Measurements from ENCODE around the gene ALOX5. TPM values are rescaled to one million over a fixed set of nuclear protein-coding genes. Genes with fewer than 3 reads are reported as not detected.
"Not testable (repeated sequence)": the region's sequence is repeated elsewhere in the genome, so short reads cannot be mapped to it uniquely, and the experiment has no call there.

ALOX5 gene
- total RNA-seq, 4 donors from 2014 or later, result 13.5 to 27.2 (median 21.1) TPM

DNA sequence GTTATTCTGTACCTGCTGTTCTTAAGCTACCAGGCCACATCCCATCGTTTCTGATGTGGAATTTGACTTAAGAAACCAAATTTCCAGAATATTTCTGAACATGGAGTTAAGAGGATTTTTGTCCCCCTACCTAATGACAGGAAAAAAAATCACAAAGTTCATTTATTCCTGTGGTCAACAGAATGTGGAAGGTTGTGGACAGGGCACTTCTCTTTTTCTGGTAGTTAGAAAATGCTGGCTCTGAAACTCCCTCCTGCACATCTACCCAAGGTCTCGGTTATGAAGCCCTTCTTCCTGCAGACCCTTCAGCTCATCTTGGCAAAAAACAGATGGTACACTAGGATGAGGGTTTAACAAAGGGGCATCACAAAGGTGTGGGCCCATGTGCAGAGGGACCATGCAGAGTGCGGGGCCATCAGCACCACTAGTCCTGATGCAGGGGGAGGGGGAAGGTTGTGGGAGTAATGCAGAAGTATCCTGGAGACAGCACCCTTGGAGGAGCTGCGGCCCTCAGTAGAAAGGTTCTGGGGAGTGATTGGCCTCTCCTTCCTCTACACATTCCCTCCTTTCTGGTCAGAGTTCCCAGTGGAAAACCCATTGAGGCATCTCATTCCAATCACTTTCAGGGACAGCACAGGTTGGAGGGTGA is 9.8 kb downstream of the ALOX5 start:
- Histone ChIP-seq H3K27ac (no peak overlapping the region), H3K36me3 (no peaks in the 10 kb centered on the region), H3K9me3 (no peaks in the 10 kb centered on the region), H3K4me1 (no peaks in the 10 kb centered on the region), H3K27me3 (no peaks in the 10 kb centered on the region), H3K4me3 (no peak overlapping the region)
- TF ChIP-seq POLR2AphosphoS5 (IDR thresholded peaks at IDR 0.05) (no peak), POLR2A (IDR thresholded peaks at IDR 0.05) (no peak), EP300 (IDR thresholded peaks at IDR 0.05; ENCODE audit: low read depth) (no peak)
- intact Hi-C loops (cut with DNase I; ENCODE audit: low total_unique reads), result no loop called here
- in situ Hi-C loops (cut with MboI; ENCODE audit: low pct_ligation_motif_present in 1 of 4, low pct_unique_long_range_greater_than_20kb in 1 of 4, low sequenced_read_pairs in 3 of 4), result no loop called here
- WGBS, 2 donors (ENCODE audit: low coverage in 1 of 2), result 82% methylated on average over 2 to 4 of the region's 4 CpGs
- DNase-seq, result no peak

- no peak overlapping the region for H3K4me3 ChIP-seq
- H3K36me3 ChIP-seq, result no peaks in the 10 kb centered on the region
- no peak for DNase-seq
- no peaks in the 10 kb centered on the region for H3K27me3 ChIP-seq
- no peaks in the 10 kb centered on the region for H3K4me1 ChIP-seq
- in situ Hi-C loops (cut with MboI; ENCODE audit: low pct_ligation_motif_present in 1 of 4, low pct_unique_long_range_greater_than_20kb in 1 of 4, low sequenced_read_pairs in 3 of 4) (no loop called here), intact Hi-C loops (cut with DNase I; ENCODE audit: low total_unique reads) (no loop called here)
- no peaks in the 10 kb centered on the region for H3K9me3 ChIP-seq
- H3K27ac ChIP-seq, result no peak overlapping the region
- TF ChIP-seq POLR2A (IDR thresholded peaks at IDR 0.05) (no peak), EP300 (IDR thresholded peaks at IDR 0.05; ENCODE audit: low read depth) (no peak)
- 63 to 82% methylated on average over 1 to 5 of the region's 5 CpGs for WGBS, 2 donors (ENCODE audit: low coverage in 1 of 2)
Measured at GRCh38 chr10:45386657-45387056, 12.6 kb downstream of the ALOX5 start.

- DNase-seq, result no peak
- no peak for TF ChIP-seq CTCF (IDR thresholded peaks at IDR 0.05)
- no peak for TF ChIP-seq EP300 (IDR thresholded peaks at IDR 0.05; ENCODE audit: low read depth)
- TF ChIP-seq POLR2A (IDR thresholded peaks at IDR 0.05), result no peak
- no peak for TF ChIP-seq POLR2AphosphoS5 (IDR thresholded peaks at IDR 0.05)
- intact Hi-C loops (cut with DNase I; ENCODE audit: low total_unique reads), result no loop called here
- no peak overlapping the region for H3K4me3 ChIP-seq
- in situ Hi-C loops (cut with MboI; ENCODE audit: low pct_ligation_motif_present in 1 of 4, low pct_unique_long_range_greater_than_20kb in 1 of 4, low sequenced_read_pairs in 3 of 4), result no loop called here
- no peaks in the 10 kb centered on the region for H3K27me3 ChIP-seq
- H3K36me3 ChIP-seq, result no peaks in the 10 kb centered on the region
- H3K4me1 ChIP-seq, result no peaks in the 10 kb centered on the region
- H3K9me3 ChIP-seq, result no peaks in the 10 kb centered on the region
- H3K27ac ChIP-seq, result no peak overlapping the region
- WGBS, 2 donors (ENCODE audit: low coverage in 1 of 2), result 75 to 91% methylated on average over 3 to 8 of the region's 8 CpGs
Measured at GRCh38 chr10:45387096-45387893, 13.3 kb downstream of the ALOX5 start.

GRCh38 chr10:45389671-45390070 is 15.7 kb downstream of the ALOX5 start:
- H3K4me3 ChIP-seq; H3K27ac ChIP-seq; DNase-seq; H3K27me3 ChIP-seq; in situ Hi-C loops (cut with MboI; ENCODE audit: low pct_ligation_motif_present in 1 of 4, low pct_unique_long_range_greater_than_20kb in 1 of 4, low sequenced_read_pairs in 3 of 4); H3K4me1 ChIP-seq; H3K36me3 ChIP-seq; H3K9me3 ChIP-seq; intact Hi-C loops (cut with DNase I; ENCODE audit: low total_unique reads): not testable (repeated sequence)
- 95 to 100% methylated on average over 2 of the region's 2 CpGs for WGBS, 2 donors (ENCODE audit: low coverage in 1 of 2)

- H3K27me3 ChIP-seq; H3K27ac ChIP-seq; H3K36me3 ChIP-seq; H3K4me1 ChIP-seq; H3K4me3 ChIP-seq; DNase-seq; in situ Hi-C loops (cut with MboI; ENCODE audit: low pct_ligation_motif_present in 1 of 4, low pct_unique_long_range_greater_than_20kb in 1 of 4, low sequenced_read_pairs in 3 of 4); intact Hi-C loops (cut with DNase I; ENCODE audit: low total_unique reads); H3K9me3 ChIP-seq: not testable (repeated sequence)
- 97% methylated on average over 5 of the region's 28 CpGs; no CpG with 5 or more reads in 1 of the 2 donors for WGBS, 2 donors (ENCODE audit: low coverage in 1 of 2)
Measured at GRCh38 chr10:45391636-45392035, 17.6 kb downstream of the ALOX5 start.

- intact Hi-C loops (cut with DNase I; ENCODE audit: low total_unique reads) (no loop called here), in situ Hi-C loops (cut with MboI; ENCODE audit: low pct_ligation_motif_present in 1 of 4, low pct_unique_long_range_greater_than_20kb in 1 of 4, low sequenced_read_pairs in 3 of 4) (no loop called here)
- no peak for TF ChIP-seq CTCF (IDR thresholded peaks at IDR 0.05)
- TF ChIP-seq POLR2AphosphoS5 (IDR thresholded peaks at IDR 0.05), result no peak
- TF ChIP-seq POLR2A (IDR thresholded peaks at IDR 0.05), result no peak
- no peak for TF ChIP-seq EP300 (IDR thresholded peaks at IDR 0.05; ENCODE audit: low read depth)
- H3K4me3 ChIP-seq, result no peak overlapping the region
- H3K9me3 ChIP-seq, result peaks cover 0 to 4% of the 10 kb centered on the region in 2 donors
- H3K36me3 ChIP-seq, result no peaks in the 10 kb centered on the region
- H3K4me1 ChIP-seq, result no peaks in the 10 kb centered on the region
- H3K27ac ChIP-seq, result no peak overlapping the region
- 98 to 100% methylated on average over 6 to 7 of the region's 7 CpGs for WGBS, 2 donors (ENCODE audit: low coverage in 1 of 2)
- no peaks in the 10 kb centered on the region for H3K27me3 ChIP-seq
- no peak for DNase-seq
Measured at GRCh38 chr10:45395554-45395953, 21.5 kb downstream of the ALOX5 start.

Data from transverse colon (tissue), 4 donors.